Body of pancreas (tissue), 4 donors: ENCODE data around the gene KRT81. TPM values are rescaled to one million over a fixed set of nuclear protein-coding genes. Genes with fewer than 3 reads are reported as not detected.
A peak's percentile ranks its signal among the peaks of the same experiment; 100 is the strongest.

Experiments used
- ATAC-seq: fragments of 150-250 bp; one replicate; pipeline ENCODE4 v1.9.1; 2016
- DNase-seq, 4 donors: peaks; one replicate each; pipeline ENCODE4 v3.0.0-alpha.2; 2019
- H3K27ac ChIP-seq, 4 donors: fragments of 200-600 bp; sonication (generic); 1 replicate in 3 of 4; 2 replicates in 1 of 4; pipeline versions ENCODE4 v1.5.1 to v1.6.1; 2016 to 2019; ENCODE audit warnings: mild to moderate bottlenecking in 1 of 4, mixed read lengths in 1 of 4, moderate library complexity in 1 of 4
- H3K27me3 ChIP-seq, 2 donors: fragments of 200-600 bp; sonication (generic); one replicate each; pipeline ENCODE4 v1.6.0; 2016; ENCODE audit warnings: mild to moderate bottlenecking in 1 of 2
- H3K36me3 ChIP-seq, 2 donors: fragments of 200-600 bp; sonication (generic); replicated peaks in 1 of 2; 2 replicates each; pipeline ENCODE4 v1.5.1; 2016; ENCODE audit warnings: low read depth in 2 of 2; ENCODE audit not compliant: insufficient read depth in 1 of 2
- H3K4me1 ChIP-seq: fragments of 200-600 bp; sonication (generic); one replicate; pipeline ENCODE4 v1.6.0; 2016
- H3K4me3 ChIP-seq, 2 donors: fragments of 200-600 bp; sonication (generic); 1 replicate in 1 of 2; 2 replicates in 1 of 2; pipeline ENCODE4 v1.5.1; 2016 to 2019
- H3K9me3 ChIP-seq, 3 donors: fragments of 200-600 bp; sonication (generic); 1 replicate in 2 of 3; 2 replicates in 1 of 3; pipeline ENCODE4 v1.5.1; 2016
- POLR2A ChIP-seq, 3 donors: fragments of 450-650 bp; IDR thresholded peaks; one replicate each; pipeline ENCODE4 v1.6.1; 2016; ENCODE audit warnings: antibody characterized with exemption in 3 of 3, mild to moderate bottlenecking in 2 of 3
- WGBS, 2 donors: methylation state at CpG; one replicate each; pipeline ENCODE4 v1.1.5; 2017; 5-methylcytosine and 5-hydroxymethylcytosine counted together
- intact Hi-C: fragments of 100-400 bp; cut with DNase I; formaldehyde crosslinking; loops from one replicate; pipeline ENCODE4 v1.15.1; 2023
- total RNA-seq, 2 donors: library from RNA; depleted of rRNA; stranded (reverse); fragments of >200 nt; gene quantifications; one replicate each; pipeline ENCODE4 v1.1.0, GENCODE V29; 2016
- TF ChIP-seq, protein P1 (sequence below), 7 experiments: fragments of 450-650 bp in 4 of 7; fragments of 200-600 bp in 3 of 7; sonication (generic) in 3 of 7; IDR thresholded peaks; one replicate each; pipeline ENCODE4 v1.5.1; 2016 to 2019; ENCODE audit warnings: antibody characterized with exemption in 7 of 7

Gene KRT81
- total RNA-seq, 2 donors from 2014 or later = not detected

DNA sequence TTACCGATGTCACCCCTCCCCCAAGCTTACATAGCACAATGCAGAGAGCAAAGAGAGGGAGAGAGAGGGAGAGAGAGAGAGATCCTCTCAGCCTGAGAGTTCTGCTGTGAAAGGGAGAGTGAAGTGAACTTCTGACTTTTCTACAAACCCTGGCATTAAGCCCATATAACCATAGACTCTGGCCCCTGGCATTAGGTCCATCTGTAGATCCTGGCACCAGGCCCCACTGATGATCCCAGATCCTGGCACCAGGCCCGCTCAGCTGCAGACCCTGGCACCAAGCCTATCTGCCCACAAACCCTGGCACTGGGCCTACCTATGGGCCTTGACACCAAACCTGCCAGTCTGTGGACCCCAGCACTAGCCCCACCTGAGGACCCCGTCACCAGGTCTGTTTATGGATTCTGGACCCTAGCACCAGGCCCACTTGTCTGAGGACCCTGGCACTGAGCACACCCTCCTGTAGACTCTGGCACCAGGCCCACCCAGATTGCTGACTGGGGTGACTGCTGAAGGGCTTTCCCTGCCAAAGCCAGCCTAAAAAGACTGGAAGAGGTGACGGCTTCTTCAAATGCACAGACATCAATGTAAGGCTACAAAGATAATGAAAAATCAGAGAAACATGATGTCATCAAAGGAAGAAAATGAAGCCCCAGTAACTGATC is 44.4 kb upstream of the KRT81 start:
- Histone ChIP-seq H3K27me3 (no peaks in the 10 kb centered on the region), H3K9me3 (no peaks in the 10 kb centered on the region), H3K27ac (no peak overlapping the region), H3K4me3 (no peak overlapping the region), H3K36me3 (no peaks in the 10 kb centered on the region), H3K4me1 (peaks cover 4% of the 10 kb centered on the region)
- TF ChIP-seq, protein P1, sequence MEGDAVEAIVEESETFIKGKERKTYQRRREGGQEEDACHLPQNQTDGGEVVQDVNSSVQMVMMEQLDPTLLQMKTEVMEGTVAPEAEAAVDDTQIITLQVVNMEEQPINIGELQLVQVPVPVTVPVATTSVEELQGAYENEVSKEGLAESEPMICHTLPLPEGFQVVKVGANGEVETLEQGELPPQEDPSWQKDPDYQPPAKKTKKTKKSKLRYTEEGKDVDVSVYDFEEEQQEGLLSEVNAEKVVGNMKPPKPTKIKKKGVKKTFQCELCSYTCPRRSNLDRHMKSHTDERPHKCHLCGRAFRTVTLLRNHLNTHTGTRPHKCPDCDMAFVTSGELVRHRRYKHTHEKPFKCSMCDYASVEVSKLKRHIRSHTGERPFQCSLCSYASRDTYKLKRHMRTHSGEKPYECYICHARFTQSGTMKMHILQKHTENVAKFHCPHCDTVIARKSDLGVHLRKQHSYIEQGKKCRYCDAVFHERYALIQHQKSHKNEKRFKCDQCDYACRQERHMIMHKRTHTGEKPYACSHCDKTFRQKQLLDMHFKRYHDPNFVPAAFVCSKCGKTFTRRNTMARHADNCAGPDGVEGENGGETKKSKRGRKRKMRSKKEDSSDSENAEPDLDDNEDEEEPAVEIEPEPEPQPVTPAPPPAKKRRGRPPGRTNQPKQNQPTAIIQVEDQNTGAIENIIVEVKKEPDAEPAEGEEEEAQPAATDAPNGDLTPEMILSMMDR (IDR thresholded peaks at IDR 0.05) = no peak
- no peak for TF ChIP-seq POLR2A (IDR thresholded peaks at IDR 0.05)
- ATAC-seq (peak; percentile 47), DNase-seq (peak; percentile 14 to 72 (median 56))
- 42 to 61% methylated on average over 4 of the region's 4 CpGs for WGBS, 2 donors
- intact Hi-C loops = no loop called here

DNA sequence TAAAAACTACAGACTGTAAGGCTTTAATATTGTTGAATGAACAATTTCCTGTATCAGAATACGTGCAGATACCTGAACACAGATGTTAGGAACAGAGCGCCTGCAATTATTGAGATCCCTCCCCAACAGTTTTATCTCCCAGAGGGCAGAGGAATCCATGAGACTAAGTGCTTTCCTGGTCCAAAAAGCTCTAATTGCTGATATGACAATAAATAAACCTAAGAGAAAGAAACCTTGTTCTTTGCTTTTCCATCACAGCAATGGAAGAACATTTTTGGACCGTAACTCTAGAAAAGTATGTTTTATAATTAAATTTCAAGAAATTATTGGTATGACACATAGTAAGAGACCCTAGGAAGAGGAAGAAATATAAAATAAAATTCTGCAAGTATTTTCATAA is 42.9 kb upstream of the KRT81 start:
- Histone ChIP-seq H3K27me3 (no peaks in the 10 kb centered on the region), H3K4me3 (no peak overlapping the region), H3K9me3 (no peaks in the 10 kb centered on the region), H3K27ac (no peak overlapping the region), H3K36me3 (no peaks in the 10 kb centered on the region), H3K4me1 (peaks cover 4% of the 10 kb centered on the region)
- ATAC-seq (no peak), DNase-seq (no peak)
- intact Hi-C loops = no loop called here
- TF ChIP-seq POLR2A (IDR thresholded peaks at IDR 0.05) = no peak
- TF ChIP-seq, protein P1 (IDR thresholded peaks at IDR 0.05) = no peak
- 93 to 95% methylated on average over 3 of the region's 3 CpGs for WGBS, 2 donors

DNA sequence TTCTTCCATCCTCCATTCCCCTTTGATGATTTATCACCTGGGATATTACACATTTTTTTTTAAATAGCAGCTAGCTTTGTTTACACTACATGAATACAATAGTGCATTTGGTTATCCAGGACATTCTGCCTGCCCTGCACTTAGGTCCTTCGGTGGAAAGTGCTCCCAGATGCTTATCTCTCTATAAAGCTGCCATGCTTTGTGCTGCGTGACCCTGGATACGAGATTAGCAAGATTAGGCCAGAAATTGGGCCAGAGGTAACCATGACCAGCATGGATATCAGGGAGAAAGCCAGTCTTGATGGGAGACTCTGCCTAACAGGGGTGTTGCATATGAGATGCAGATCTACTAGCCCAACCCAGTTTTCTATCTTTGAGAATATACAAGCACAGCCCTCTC is 42.0 kb upstream of the KRT81 start:
- intact Hi-C loops = no loop called here
- WGBS, 2 donors = 52 to 56% methylated on average over 3 of the region's 3 CpGs
- no peak for TF ChIP-seq POLR2A (IDR thresholded peaks at IDR 0.05)
- TF ChIP-seq, protein P1 (IDR thresholded peaks at IDR 0.05) = no peak

DNA sequence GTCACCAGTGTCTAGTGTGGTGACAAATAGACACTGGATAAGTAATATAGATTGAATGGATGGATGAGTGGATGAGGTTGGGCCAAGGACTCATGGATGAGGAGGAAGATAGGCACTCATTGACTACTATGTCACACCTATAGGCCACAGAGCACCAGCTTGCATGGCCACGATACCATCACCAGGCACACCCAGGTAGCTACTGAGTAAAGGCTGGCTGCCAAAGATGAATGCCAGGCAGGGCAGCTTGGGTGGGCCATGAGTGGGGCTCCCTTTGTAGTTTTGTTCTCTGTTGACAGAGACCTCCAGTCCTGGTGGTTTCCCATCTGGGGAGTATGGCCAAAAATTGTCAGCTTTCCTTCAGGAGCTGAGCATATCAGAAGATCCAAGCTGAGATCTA is 41.0 kb upstream of the KRT81 start:
- WGBS, 2 donors = 100% methylated on average over 1 of the region's 1 CpG
- no peak for DNase-seq
- Histone ChIP-seq H3K36me3 (no peaks in the 10 kb centered on the region), H3K9me3 (no peaks in the 10 kb centered on the region), H3K4me1 (peaks cover 10% of the 10 kb centered on the region), H3K27ac (no peak overlapping the region), H3K4me3 (no peak overlapping the region), H3K27me3 (no peaks in the 10 kb centered on the region)
- intact Hi-C loops = no loop called here
- no peak for TF ChIP-seq POLR2A (IDR thresholded peaks at IDR 0.05)
- TF ChIP-seq, protein P1 (IDR thresholded peaks at IDR 0.05) = no peak
- no peak for ATAC-seq

More for the DNA sequence above, 42.0 kb upstream of the KRT81 start:
- Histone ChIP-seq H3K27ac (no peak overlapping the region), H3K4me1 (peaks cover 4% of the 10 kb centered on the region), H3K9me3 (no peaks in the 10 kb centered on the region), H3K27me3 (no peaks in the 10 kb centered on the region), H3K4me3 (no peak overlapping the region), H3K36me3 (no peaks in the 10 kb centered on the region)
- ATAC-seq (no peak), DNase-seq (no peak)

GRCh38 chr12:52331833-52332232 is 40.5 kb upstream of the KRT81 start:
- TF ChIP-seq POLR2A (IDR thresholded peaks at IDR 0.05) = no peak
- TF ChIP-seq, protein P1 (IDR thresholded peaks at IDR 0.05) = no peak
- no peak for ATAC-seq
- DNase-seq = no peak
- Histone ChIP-seq H3K27me3 (no peaks in the 10 kb centered on the region), H3K4me1 (peaks cover 10% of the 10 kb centered on the region), H3K36me3 (no peaks in the 10 kb centered on the region), H3K4me3 (no peak overlapping the region), H3K9me3 (no peaks in the 10 kb centered on the region), H3K27ac (no peak overlapping the region)
- intact Hi-C loops = no loop called here
- 79 to 84% methylated on average over 3 of the region's 3 CpGs for WGBS, 2 donors
